B cell (primary cell): ENCODE results near the gene CDC42EP4.

Experiments used
- EZH2 ChIP-seq: IDR thresholded peaks from 2 replicates; pipeline ENCODE4 v1.6.1; 2012; ENCODE audit warnings: borderline replicate concordance, low read depth, mild to moderate bottlenecking, moderate library complexity, low read length; ENCODE audit not compliant: insufficient read depth, poor library complexity, severe bottlenecking
- TF ChIP-seq, protein P1 (sequence below): fragments of 200-600 bp; IDR thresholded peaks from one replicate; pipeline ENCODE4 v1.8.0; 2022; ENCODE audit warnings: antibody characterized with exemption, mild to moderate bottlenecking

DNA sequence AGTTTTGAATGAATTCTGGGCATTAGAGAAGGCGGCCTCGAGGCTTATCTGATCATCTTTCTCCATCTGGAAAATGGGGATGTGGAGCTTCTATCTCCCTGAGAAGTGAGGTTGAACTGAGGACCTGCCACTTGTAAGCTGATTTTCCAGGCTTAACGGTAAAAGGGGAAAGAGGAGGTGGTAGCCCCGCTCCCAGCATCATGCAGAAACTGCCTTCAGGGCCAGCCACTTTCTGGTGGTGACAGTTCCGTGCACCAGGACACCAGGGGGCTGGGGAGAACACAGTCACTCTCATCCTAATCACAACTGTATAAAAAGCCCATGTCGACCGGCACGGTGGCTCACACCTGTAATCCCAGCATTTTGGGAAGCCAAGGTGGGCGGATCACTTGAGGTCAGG, 29.2 kb downstream of the CDC42EP4 start:
- TF ChIP-seq, protein P1, sequence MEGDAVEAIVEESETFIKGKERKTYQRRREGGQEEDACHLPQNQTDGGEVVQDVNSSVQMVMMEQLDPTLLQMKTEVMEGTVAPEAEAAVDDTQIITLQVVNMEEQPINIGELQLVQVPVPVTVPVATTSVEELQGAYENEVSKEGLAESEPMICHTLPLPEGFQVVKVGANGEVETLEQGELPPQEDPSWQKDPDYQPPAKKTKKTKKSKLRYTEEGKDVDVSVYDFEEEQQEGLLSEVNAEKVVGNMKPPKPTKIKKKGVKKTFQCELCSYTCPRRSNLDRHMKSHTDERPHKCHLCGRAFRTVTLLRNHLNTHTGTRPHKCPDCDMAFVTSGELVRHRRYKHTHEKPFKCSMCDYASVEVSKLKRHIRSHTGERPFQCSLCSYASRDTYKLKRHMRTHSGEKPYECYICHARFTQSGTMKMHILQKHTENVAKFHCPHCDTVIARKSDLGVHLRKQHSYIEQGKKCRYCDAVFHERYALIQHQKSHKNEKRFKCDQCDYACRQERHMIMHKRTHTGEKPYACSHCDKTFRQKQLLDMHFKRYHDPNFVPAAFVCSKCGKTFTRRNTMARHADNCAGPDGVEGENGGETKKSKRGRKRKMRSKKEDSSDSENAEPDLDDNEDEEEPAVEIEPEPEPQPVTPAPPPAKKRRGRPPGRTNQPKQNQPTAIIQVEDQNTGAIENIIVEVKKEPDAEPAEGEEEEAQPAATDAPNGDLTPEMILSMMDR: no peak
- TF ChIP-seq EZH2: no peak
